ENCODE results near the gene GZMH.

GZMH gene

GRCh38 chr14:24576771-24577170 lies 32.7 kb downstream of the GZMH start:
- TF ChIP-seq, protein P1, sequence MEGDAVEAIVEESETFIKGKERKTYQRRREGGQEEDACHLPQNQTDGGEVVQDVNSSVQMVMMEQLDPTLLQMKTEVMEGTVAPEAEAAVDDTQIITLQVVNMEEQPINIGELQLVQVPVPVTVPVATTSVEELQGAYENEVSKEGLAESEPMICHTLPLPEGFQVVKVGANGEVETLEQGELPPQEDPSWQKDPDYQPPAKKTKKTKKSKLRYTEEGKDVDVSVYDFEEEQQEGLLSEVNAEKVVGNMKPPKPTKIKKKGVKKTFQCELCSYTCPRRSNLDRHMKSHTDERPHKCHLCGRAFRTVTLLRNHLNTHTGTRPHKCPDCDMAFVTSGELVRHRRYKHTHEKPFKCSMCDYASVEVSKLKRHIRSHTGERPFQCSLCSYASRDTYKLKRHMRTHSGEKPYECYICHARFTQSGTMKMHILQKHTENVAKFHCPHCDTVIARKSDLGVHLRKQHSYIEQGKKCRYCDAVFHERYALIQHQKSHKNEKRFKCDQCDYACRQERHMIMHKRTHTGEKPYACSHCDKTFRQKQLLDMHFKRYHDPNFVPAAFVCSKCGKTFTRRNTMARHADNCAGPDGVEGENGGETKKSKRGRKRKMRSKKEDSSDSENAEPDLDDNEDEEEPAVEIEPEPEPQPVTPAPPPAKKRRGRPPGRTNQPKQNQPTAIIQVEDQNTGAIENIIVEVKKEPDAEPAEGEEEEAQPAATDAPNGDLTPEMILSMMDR (IDR thresholded peaks at IDR 0.05): no peak

DNA sequence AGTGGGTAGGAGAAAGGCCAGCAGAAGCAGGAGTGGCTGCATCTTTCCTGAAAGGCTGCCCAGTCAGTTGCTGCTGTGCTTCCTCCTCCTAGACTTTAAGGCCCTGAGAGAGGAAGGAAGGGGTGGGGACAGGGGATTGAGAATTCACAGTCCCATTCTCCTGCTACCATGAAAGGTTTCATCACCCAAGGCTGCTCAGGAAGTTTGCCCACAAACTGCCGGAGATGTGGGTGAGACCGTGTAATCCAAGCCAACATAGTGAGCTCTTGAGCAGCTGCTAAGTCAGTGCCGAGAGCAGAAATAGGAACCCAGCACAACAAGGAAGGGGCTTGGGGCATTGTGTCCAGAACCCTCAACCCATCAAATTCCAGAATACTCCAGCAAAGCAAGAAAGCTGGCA lies 33.3 kb downstream of the GZMH start, which contains the start of gene CTSG:
TSS of gene CTSG (minus strand) at position 69 of the 400 bp plus-strand sequence. CDS start at position 42, 27 bp downstream.
- TF ChIP-seq, protein P1 (IDR thresholded peaks at IDR 0.05): no peak

DNA sequence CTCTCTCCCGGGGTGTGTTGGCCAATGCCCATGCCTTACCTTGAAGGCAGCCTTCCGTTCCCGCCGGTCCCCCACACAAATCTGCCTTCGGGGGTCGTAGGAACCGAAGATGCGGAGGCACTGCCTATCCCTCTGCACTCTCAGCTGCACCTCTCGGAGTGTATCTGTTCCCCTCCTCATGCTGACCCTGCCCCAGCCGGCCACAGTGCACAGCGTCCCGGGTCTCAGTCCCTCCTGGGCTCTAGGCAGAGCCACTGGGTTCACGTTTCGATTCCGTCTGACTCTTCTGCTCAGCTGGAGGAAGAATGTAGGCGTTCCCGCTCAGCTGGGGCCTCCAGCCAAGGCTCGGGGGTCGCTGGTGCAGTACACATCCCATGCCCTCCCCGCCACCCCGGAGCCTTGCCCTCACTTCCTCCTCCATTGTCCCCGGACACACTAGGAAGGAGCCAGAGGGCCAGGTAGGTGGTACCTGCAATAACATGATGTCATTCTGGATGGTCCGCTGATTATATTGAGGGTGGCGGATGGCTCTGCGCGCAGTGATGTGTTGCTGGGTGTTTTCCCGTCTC lies 35.2 kb downstream of the GZMH start:
- TF ChIP-seq, protein P1 (IDR thresholded peaks at IDR 0.05): no peak

DNA sequence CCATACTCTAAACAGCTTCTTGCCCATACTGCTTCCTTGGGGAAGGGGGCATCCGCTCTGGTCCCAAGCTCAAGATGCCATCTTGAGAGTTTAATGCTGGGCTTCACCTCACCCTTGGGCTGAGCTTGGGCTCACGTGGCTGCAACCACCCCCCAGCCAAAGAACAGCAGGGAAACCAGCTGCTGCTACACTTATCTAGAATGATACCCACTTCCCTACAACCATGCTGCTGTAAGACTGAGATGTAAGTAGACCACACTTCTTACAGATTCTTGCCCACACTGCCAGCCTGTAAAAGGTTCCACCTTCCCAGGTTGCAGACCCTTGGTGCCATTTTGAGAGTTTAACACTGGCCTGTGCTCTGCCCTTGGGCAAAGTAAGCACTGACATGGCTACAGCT lies 43.2 kb downstream of the GZMH start:
- TF ChIP-seq, protein P1 (IDR thresholded peaks at IDR 0.05): no peak

DNA sequence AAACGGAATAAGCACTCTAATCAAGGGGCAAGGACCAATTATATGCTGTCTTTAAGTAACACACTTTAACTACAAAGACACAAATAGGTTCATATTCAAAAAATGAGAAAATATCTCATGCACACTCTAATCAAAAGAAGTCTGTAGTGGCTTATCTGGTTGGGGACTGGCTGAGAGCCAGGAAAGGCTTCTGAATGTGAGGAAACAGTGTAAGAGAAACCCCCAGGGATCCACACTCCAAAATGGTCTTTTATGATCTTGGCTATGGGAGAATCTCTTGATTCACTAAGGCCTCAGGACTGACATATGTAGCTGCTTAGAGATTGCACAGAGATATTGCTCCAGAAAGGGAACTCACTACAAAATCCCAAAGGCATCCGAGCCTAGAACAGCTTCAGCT lies 43.7 kb downstream of the GZMH start:
- TF ChIP-seq, protein P1 (IDR thresholded peaks at IDR 0.05): no peak

GRCh38 chr14:24563505-24563904 lies 46.0 kb downstream of the GZMH start:
- TF ChIP-seq, protein P1 (IDR thresholded peaks at IDR 0.05): no peak

GRCh38 chr14:24556756-24557155 lies 52.7 kb downstream of the GZMH start:
- TF ChIP-seq, protein P1 (IDR thresholded peaks at IDR 0.05): no peak
